ENCODE results near the gene NSUN4. TPM values are rescaled to one million over a fixed set of nuclear protein-coding genes. Genes with fewer than 3 reads are reported as not detected.
"Not testable (repeated sequence)": the region's sequence is repeated elsewhere in the genome, so short reads cannot be mapped to it uniquely, and the experiment has no call there.

The NSUN4 gene
- total RNA-seq, 1 donor from 2014 or later: 15.5 TPM

DNA sequence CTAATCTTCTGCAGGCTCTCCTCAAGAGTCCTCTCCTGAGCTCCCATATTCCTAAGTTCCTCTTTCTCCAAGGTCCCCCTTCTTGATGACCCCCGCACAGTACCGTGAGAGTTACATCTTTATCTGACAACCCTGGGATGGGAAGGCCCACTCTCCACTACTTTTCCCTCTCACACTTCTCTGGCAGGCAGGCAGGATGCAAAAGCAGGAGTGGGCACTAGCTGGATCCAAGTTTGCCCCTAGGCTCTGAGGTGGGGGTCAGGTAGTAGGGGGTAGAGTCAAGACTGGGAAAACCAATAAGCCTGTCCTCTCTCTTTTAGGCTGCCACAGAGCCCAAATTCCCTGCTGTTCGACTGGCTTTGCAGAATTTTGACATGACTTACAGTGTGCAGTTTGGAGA lies 3.9 kb downstream of the NSUN4 start:
- intact Hi-C loops (cut with DNase I): loop anchor here (5.0 kb wide), 1 partner anchor 42 kb away; the partner anchor contains the start of genes LRRC41 and UQCRH
- ATAC-seq (ENCODE audit: poor library complexity) (no peak), DNase-seq (no peak)

- intact Hi-C loops (cut with DNase I): no loop called here
- DNase-seq (no peak), ATAC-seq (ENCODE audit: poor library complexity) (no peak)
Measured at GRCh38 chr1:46345281-46345680, 4.7 kb downstream of the NSUN4 start.

GRCh38 chr1:46352363-46352762 lies 11.8 kb downstream of the NSUN4 start:
- intact Hi-C loops (cut with DNase I): no loop called here
- DNase-seq: no peak
- ATAC-seq (ENCODE audit: poor library complexity): no peak

- DNase-seq; intact Hi-C loops (cut with DNase I); ATAC-seq (ENCODE audit: poor library complexity): not testable (repeated sequence)
Measured at GRCh38 chr1:46355920-46356319, 15.3 kb downstream of the NSUN4 start.

- intact Hi-C loops (cut with DNase I): no loop called here
- ATAC-seq (ENCODE audit: poor library complexity) (no peak), DNase-seq (no peak)
Measured at GRCh38 chr1:46362158-46362557, 21.6 kb downstream of the NSUN4 start.

DNA sequence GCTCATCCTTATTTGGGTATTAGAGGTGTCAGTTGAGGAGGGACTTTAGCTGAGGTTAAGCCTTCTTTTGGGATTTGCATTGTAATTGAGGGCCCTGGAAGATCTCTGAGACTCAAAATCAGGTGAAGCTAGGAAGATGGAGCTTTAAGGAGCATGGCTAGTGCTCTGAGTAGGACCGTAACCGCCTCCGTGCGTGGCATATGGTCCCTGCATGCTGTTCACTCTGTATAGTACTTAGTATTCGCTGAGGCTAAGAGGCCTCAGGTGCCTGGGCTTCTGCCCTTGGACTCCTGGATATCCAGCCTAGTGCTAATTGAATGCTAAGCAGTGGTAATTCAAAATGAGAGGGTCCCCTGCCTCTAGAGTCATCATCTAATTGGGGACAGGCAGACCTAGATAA lies 22.5 kb downstream of the NSUN4 start:
- DNase-seq (no peak), ATAC-seq (ENCODE audit: poor library complexity) (no peak)
- intact Hi-C loops (cut with DNase I): no loop called here

- no peak for DNase-seq
- no peak for ATAC-seq (ENCODE audit: poor library complexity)
- intact Hi-C loops (cut with DNase I): no loop called here
Measured at GRCh38 chr1:46364612-46365011, 24.0 kb downstream of the NSUN4 start.

- DNase-seq; ATAC-seq (ENCODE audit: poor library complexity); intact Hi-C loops (cut with DNase I): not testable (repeated sequence)
Measured at GRCh38 chr1:46365796-46366195, 25.2 kb downstream of the NSUN4 start.

DNA sequence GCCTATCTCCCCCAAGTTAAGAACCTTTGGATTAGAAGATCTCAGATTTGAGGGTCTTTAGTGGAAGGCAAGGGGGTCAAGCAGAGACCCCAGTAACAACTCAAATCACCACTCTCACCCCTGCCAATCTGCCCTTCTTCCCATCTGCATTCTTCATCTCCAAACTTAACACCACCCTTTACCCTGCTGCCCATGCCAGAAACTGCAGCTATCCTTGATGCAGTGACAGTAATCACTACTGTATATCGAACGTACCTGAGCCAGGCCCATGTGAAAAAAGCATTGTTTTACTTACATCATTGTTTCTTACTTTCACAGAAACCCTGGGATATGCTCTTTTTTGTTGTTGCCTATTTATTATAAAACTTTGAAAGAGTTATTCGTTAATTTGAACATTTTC lies 26.5 kb downstream of the NSUN4 start:
- no peak for ATAC-seq (ENCODE audit: poor library complexity)
- intact Hi-C loops (cut with DNase I): no loop called here

DNA sequence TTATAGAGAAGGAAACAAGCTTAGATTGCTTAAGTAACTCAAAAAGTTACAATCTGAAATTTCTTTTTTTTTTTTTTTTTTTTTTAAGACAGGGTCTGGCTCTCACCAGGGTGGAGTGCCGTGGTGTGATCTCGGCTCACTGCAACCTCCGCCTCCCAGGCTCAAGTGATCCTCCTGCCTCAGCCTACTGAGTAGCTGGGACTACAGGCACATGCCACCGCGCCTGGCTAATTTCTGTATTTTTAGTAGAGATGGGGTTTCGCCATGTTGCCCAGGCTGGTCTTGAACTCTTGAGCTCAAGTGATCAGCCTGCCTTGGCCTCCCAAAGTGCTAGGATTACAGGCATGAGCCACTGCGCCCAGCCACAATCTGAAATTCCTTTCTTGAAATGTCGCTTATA lies 27.1 kb downstream of the NSUN4 start:
- DNase-seq; intact Hi-C loops (cut with DNase I); ATAC-seq (ENCODE audit: poor library complexity): not testable (repeated sequence)

More for the DNA sequence above, 26.5 kb downstream of the NSUN4 start:
- no peak for DNase-seq

- ATAC-seq (ENCODE audit: poor library complexity) (no peak), DNase-seq (no peak)
- intact Hi-C loops (cut with DNase I): no loop called here
Measured at GRCh38 chr1:46368791-46369190, 28.2 kb downstream of the NSUN4 start.

DNA sequence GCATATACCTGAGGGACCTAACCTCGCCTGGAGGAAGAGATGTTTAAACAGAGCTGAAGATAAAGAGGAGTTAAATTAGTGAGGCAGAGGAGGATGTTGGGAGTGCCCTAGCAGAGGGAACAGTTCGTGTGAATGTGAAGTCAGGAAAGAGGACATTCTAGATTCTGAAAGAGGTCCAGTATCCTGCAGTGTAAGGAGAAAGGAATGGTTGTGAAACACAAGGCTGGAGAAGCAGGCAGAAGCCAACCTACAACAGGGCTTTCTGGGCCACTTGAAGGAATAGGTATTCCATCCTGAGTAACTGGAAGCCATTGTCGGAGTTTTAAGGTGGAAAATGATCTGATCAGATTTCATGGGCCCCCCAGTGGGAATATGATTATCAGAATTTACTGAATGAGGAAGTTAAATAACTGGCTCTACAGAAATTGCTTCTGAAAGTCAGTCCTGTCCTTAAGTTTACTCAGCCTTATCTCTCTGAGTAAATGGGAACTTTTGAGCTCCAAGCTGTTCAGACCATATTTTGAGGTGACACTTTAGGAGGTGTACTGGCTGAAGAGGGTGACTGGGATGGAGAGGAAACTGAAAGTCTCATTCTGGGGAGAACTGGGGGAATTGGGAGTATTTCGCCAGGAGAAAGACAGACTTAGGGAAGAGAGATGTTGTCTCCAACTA lies 29.1 kb downstream of the NSUN4 start:
- ATAC-seq (ENCODE audit: poor library complexity): peak; percentile 26
- intact Hi-C loops (cut with DNase I): no loop called here
- no peak for DNase-seq

DNA sequence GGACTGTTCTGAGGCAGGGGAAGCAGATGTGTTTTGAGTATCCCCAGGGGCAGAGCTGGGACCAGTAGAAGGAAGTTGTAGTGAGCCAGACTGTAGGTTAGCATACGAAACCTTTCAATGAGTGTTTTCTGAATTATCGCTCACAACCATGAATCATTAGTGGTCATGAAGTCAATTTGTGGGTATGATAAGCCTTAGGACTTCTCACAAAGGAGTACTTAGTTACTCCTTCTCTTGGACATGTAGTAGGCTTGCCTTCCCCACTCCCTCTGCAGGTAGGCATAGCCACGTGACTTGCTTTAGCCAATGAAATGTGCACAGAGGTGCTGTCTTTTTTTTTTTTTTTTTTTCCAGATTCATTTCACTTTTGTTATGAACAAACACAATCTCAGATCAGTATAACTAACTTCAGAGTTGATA lies 29.6 kb downstream of the NSUN4 start:
- ATAC-seq (ENCODE audit: poor library complexity) (peak; percentile 52), DNase-seq (no peak)
- intact Hi-C loops (cut with DNase I): no loop called here

GRCh38 chr1:46372431-46372830 lies 31.8 kb downstream of the NSUN4 start:
- no peak for DNase-seq
- ATAC-seq (ENCODE audit: poor library complexity): no peak
- intact Hi-C loops (cut with DNase I): no loop called here

GRCh38 chr1:46379996-46380395 lies 39.4 kb downstream of the NSUN4 start:
- DNase-seq: no peak
- intact Hi-C loops (cut with DNase I): no loop called here
- no peak for ATAC-seq (ENCODE audit: poor library complexity)

DNA sequence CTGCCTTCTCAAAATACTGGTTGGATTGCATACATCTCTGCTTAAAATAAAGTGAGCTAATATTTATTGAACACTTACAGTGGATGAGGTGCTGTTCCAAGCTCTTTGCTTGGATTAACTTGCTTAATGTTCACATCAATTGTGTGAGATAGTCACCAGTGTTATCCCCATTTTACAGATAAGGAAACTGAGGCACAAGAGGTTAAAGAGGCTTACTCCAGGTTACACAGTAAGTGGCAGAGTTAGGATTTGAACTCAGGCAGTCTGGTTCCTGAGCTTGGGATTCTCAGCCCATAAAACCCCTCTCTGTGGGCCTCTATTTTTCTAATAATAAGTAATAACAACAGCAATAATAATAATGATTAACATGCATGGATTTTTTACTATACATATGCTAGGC lies 39.9 kb downstream of the NSUN4 start:
- no peak for DNase-seq
- intact Hi-C loops (cut with DNase I): no loop called here
- ATAC-seq (ENCODE audit: poor library complexity): no peak

DNA sequence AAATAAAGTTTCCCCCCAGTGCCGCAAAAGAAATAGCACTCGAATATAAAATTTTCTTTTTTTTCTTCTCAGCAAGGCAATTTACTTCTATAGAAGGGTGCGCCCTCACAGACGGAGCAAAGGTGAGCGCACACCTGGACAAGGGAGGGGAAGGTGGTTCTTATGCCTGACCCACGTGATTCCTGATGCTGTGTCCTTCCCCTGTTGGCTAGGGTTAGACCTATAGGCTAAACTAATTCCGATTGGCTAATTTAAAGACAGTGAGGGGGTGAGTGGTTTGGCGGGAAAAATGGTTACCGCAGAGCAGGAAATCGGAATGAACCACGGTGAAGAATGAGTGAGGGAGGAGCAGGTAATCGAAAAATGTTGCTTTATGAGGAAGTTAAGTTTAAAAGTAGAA lies 52.9 kb downstream of the NSUN4 start:
- no peak for DNase-seq
- intact Hi-C loops (cut with DNase I): no loop called here
- ATAC-seq (ENCODE audit: poor library complexity): no peak

DNA sequence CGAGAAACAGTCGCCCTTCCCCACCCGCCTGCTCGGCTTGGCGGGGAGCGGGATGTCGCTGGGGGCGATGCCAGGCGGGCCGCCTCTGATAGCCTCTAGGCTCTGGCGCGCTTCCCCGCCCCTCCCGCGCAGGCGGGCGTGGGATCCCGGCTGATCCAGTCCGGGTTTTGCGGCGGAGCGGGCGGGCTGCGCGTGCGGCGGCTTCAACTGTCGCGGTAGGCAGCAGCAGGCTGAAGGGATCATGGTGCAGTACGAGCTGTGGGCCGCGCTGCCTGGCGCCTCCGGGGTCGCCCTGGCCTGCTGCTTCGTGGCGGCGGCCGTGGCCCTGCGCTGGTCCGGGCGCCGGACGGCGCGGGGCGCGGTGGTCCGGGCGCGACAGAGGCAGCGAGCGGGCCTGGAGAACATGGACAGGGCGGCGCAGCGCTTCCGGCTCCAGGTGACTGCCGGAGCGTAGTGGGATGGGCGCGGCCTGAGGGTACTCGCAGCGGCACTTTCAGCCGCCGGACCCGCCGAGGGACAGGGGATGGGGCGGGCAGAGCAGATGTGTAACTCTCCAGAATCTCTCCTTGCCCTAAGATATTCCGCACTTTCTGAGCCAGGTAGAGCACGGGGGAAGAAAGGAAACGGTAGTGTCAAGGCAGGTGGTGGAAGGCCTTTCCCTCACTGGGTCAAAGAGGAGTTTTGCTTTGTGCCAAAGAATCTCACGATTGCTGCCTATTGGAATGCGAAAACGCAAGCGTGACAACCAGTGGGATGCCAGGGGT lies 53.7 kb downstream of the NSUN4 start, which contains the start of gene FAAH:
Gene FAAH (plus strand): TSS at position 210 of the 764 bp plus-strand sequence. CDS start 32 bp downstream, at position 242.
- ATAC-seq (ENCODE audit: poor library complexity) (peak; percentile 87), DNase-seq (peak; percentile 78)
- intact Hi-C loops (cut with DNase I): no loop called here

DNA sequence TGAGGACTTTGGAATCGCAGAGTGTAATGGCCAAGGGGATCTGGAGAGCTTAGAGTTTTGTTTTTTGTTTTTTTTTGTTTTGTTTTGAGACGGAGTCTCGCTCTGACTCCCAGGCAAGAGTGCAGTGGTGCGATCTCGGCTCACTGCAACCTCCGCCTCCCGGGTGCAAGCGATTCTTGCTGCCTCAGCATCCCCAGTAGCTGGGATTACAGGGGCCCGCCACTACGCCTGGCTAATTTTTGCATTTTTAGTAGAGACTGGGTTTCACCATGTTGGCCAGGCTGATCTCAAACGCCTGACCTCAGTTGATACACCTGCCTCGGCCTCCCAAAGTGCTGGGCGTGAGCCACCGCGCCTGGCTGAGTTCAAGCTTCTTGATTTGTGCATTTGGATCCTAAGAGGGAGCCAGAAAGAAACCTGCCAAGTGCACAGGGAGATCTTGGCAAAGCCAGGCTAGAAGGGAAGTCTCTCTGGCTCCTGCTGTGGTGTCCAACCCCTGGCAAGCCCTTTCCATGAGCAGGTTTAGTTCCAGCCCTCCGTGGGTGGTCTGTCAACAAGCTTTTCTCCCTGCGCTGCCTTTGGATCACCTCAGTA lies 54.4 kb downstream of the NSUN4 start:
- ATAC-seq (ENCODE audit: poor library complexity) (peak; percentile 56), DNase-seq (no peak)
- intact Hi-C loops (cut with DNase I): no loop called here
